ENCODE results near the gene WSCD2.

DNA sequence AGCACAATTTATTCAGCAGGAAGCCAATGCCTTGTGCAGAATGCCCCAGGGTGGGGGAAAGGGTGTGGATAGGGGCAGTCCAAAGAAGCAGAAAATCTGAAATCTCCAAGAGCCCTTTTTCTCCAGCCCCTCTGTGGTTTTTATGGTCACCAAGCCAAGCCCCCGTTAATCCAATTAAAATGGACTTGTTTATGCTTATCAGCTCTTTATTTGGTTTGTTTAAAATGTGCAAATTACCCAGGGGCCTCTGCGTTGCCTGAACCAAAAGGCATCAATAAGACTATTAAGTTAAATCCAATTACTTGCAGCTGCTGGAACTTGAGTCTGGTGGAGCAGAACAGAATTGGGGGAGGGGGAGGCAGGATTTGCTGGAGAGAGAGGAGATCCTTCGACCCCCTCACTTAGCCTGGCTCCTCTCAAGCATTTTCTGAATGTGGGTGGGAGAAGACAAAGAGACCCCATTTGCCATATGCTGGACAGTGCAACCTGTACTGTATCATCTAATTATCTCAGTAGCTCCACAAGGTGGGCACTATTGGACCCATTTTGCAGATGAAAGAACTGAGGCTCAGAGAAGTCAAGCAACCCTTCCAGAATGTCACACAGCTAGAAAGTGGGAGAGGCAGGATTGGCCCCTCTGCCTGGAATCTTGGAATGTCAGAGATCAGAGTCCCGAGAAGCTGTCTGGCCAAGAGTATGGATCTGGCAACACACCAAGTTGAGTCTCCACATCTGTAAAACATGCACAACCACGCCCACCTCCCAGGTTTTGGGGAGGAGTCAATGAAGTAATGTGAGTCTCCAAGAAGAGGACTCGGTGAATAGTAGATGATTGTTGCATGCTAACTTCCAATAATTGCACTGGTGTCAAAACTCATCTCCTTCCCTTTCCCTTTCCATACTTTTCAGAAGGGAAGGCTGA is 143.1 kb downstream of the WSCD2 start:
- TF ChIP-seq YY1 (IDR thresholded peaks at IDR 0.05; ENCODE audit: insufficient read depth, insufficient read length) = no peak
- no peak for TF ChIP-seq ZNF274 (IDR thresholded peaks at IDR 0.05; ENCODE audit: low read depth, low read length)

Measured in NT2/D1 (cell line).